Tibial artery (tissue), 4 donors: ENCODE measurements around the gene UPP1.

Source experiments
- DNase-seq, 2 donors: peaks; one replicate each; pipeline ENCODE4 v3.0.0-alpha.2; 2019
- H3K27ac ChIP-seq, 2 donors: fragments of 200-600 bp; sonication (generic) in 1 of 2; 1 replicate in 1 of 2; 2 replicates in 1 of 2; pipeline ENCODE4 v1.5.1; 2018 to 2019; ENCODE audit warnings: mild to moderate bottlenecking in 1 of 2
- H3K27me3 ChIP-seq, 2 donors: fragments of 200-600 bp; sonication (generic) in 1 of 2; one replicate each; pipeline versions ENCODE4 v1.5.1 to v1.6.0; 2016 to 2019
- H3K36me3 ChIP-seq, 3 donors: fragments of 200-600 bp; sonication (generic) in 2 of 3; one replicate each; pipeline ENCODE4 v1.5.1; 2016 to 2019; ENCODE audit warnings: mild to moderate bottlenecking in 2 of 3
- H3K4me1 ChIP-seq, 4 donors: fragments of 200-600 bp; sonication (generic) in 2 of 4; 1 replicate in 3 of 4; 2 replicates in 1 of 4; pipeline ENCODE4 v1.5.1; 2016 to 2019
- H3K4me3 ChIP-seq, 2 donors: fragments of 200-600 bp; sonication (generic) in 1 of 2; 1 replicate in 1 of 2; 2 replicates in 1 of 2; pipeline ENCODE4 v1.5.1; 2018 to 2019; ENCODE audit warnings: mild to moderate bottlenecking in 2 of 2
- H3K9me3 ChIP-seq, 3 donors: fragments of 200-600 bp; sonication (generic) in 1 of 3; one replicate each; pipeline ENCODE4 v1.5.1; 2016 to 2019
- CTCF ChIP-seq, 2 experiments: fragments of 200-600 bp in 1 of 2; fragments of 450-650 bp in 1 of 2; IDR thresholded peaks; one replicate each; pipeline ENCODE4 v1.5.1; 2017 to 2019; ENCODE audit warnings: antibody characterized with exemption in 2 of 2, mild to moderate bottlenecking in 1 of 2, moderate library complexity in 1 of 2
- intact Hi-C: fragments of 100-400 bp; cut with DNase I; formaldehyde crosslinking; loops from one replicate; pipeline ENCODE4 v1.15.0; 2023; ENCODE audit warnings: low total_unique reads

The UPP1 gene

DNA sequence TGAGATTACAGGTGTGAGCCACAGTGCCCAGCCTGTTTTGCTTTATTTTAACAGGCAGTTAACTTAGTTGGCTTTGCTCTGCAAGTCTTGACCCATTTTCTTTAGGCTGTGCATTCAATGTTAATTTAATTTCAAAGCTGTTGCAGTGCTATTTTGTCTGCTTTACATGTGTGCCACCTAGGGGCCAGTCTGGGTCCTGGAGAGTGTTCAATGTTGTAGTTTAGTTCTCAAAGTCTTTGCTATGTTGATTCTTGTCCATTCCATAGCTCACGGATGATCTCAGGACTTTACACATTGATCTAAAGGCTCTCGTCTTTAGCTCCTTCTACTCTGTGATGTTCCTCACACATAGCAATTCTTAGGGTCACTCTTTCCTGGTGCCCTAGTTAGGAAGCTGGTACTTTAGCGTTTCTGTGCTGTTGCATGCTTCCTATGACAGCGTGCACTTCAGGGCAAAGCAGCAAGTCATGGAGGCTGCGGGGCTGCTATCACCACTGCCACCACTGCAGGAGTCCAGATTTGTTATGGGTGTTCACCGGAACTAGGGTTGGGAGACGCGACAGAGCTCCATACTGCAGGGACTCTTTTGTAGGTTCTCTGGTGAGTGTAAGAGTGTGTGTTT, 65.8 kb downstream of the UPP1 start:
- H3K27me3 ChIP-seq: no peaks in the 10 kb centered on the region
- no peak overlapping the region for H3K27ac ChIP-seq
- H3K9me3 ChIP-seq: no peaks in the 10 kb centered on the region
- peak in 1 of 2 experiments; percentile 13 for TF ChIP-seq CTCF (IDR thresholded peaks at IDR 0.05)
- no peak overlapping the region for H3K4me3 ChIP-seq
- H3K36me3 ChIP-seq: no peaks in the 10 kb centered on the region
- intact Hi-C loops: no loop called here
- no peak for DNase-seq
- no peaks in the 10 kb centered on the region for H3K4me1 ChIP-seq
